Measurements from ENCODE around the gene GCNT2.

Gene GCNT2

GRCh38 chr6:10582774-10583508 lies 61.8 kb downstream of the GCNT2 start:
- TF ChIP-seq, protein P1, sequence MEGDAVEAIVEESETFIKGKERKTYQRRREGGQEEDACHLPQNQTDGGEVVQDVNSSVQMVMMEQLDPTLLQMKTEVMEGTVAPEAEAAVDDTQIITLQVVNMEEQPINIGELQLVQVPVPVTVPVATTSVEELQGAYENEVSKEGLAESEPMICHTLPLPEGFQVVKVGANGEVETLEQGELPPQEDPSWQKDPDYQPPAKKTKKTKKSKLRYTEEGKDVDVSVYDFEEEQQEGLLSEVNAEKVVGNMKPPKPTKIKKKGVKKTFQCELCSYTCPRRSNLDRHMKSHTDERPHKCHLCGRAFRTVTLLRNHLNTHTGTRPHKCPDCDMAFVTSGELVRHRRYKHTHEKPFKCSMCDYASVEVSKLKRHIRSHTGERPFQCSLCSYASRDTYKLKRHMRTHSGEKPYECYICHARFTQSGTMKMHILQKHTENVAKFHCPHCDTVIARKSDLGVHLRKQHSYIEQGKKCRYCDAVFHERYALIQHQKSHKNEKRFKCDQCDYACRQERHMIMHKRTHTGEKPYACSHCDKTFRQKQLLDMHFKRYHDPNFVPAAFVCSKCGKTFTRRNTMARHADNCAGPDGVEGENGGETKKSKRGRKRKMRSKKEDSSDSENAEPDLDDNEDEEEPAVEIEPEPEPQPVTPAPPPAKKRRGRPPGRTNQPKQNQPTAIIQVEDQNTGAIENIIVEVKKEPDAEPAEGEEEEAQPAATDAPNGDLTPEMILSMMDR (IDR thresholded peaks at IDR 0.05) = no peak

GRCh38 chr6:10583509-10583901 lies 62.4 kb downstream of the GCNT2 start:
- TF ChIP-seq, protein P1 (IDR thresholded peaks at IDR 0.05) = no peak

DNA sequence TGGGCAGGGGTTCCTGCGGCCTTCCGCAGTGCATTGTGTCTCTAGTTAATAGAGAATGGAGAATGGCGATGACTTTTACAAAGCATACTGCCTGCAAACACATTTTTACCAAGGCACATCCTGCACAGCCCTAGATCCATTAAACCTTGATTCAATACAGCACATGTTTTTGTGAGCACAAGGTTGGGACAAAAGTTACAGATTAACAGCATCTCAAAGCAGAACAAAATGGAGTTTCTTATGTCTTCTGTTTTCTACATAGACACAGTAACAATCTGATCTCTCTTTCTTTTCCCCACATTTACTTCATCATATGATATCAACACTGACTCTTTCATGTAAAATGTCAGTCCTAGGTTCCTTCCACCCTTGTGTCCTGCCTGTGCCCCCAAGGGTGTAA lies 63.5 kb downstream of the GCNT2 start:
- TF ChIP-seq, protein P1 (IDR thresholded peaks at IDR 0.05) = no peak

DNA sequence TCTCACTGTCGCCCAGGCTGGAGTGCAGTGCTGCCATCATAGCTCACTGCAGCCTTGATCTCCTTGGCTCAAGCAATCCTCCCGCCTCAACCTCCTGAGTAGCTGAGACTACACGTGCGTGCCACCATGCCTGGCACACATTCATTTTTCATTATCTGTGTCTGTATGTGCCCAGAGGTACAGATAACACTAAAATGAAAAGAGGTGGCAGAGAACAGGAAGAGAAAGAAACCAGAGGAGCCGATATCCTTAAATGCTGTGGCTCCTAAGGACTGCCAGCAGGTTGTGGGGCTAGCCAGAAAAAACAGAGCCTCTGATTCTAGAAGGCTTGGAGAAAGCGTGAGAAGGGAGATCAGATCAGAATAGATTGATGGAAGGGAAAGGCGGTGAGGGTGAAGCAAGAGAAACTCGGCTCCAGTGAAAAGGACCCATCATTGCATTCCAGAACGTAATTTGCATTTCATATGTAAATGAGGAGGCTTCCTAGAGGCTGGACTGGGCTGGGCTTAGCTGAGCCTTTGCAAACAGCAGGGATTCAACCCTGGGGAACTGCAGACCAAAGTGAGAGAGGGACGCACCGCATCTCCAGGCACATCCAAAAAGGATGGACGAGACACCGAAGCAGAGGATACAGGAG lies 64.2 kb downstream of the GCNT2 start:
- TF ChIP-seq, protein P1 (IDR thresholded peaks at IDR 0.05) = no peak

- TF ChIP-seq, protein P1 (IDR thresholded peaks at IDR 0.05) = no peak
These were observed 65.2 kb downstream of the GCNT2 start for GRCh38 chr6:10586302-10586701.

- TF ChIP-seq, protein P1 (IDR thresholded peaks at IDR 0.05) = no peak
These were observed 66.7 kb downstream of the GCNT2 start for GRCh38 chr6:10587656-10588406.

DNA sequence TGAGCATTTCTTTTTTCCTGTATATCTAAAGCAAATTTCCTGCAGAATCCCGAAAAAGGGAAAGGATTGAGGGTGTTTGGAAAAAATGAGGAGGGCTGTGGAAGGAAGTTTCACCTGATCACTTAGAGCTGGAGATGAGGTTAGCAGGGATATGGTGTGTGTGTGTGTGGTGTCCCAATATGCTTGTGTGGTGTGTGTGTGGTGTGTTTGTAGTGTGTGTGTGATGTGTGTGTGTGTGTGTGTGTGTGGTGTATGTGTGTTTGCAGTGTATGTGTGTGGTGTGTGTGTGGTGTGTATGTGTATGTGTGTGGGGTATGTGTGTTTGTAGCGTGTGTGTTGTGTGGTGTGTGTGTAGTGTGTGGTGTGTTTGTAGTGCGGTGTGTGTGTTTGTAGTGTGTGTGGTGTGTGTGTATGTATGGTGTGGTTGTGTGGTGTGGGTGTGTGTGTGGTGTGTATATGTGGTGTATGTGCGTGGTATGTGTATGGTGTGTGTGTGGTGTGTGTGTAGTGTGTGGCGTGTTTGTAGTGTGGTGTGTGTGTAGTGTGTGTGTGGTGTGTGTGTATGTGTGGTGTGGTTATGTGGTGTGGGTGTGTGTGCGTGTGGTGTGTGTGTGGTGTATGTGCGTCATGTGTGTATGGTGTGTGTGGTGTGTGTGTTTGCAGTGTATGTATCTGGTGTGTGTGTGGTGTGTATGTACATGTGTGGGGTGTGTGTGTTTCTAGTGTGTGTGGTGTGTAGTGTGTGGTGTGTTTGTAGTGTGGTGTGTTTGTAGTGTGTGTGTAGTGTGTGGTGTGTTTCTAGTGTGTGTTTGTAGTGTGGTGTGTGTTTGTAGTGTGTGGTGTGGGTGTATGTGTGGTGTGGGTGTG lies 67.6 kb downstream of the GCNT2 start:
- TF ChIP-seq, protein P1 (IDR thresholded peaks at IDR 0.05) = no peak
